ENCODE measurements around the gene ORC5. TPM values are rescaled to one million over a fixed set of nuclear protein-coding genes. Genes with fewer than 3 reads are reported as not detected.
A peak's percentile ranks its signal among the peaks of the same experiment; 100 is the strongest.

Gene ORC5
- total and polyA plus RNA-seq, 2 experiments from 2014 or later, result 23.3 to 24.9 TPM

DNA sequence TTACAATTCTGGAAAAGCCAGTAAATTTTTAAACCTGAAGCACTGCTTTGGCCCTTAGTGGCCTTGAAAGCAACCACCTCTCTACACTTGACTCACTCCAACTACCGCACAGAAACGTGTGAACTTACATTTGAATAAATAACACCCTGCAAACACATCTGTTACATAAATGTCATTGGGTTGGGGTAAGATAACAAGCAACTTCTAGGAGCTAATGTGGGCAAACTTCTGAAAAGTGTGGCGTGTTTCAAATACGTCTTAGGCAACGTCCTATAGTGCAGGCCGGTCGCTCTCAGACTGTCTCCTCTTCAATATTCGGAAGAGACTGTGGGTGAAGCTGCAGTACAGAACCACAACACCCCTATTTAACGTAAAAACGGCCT is 474 bp downstream of the ORC5 start:
- H3K4me2 ChIP-seq (ENCODE audit: unreplicated experiment), result peak overlapping the region; percentile 100
- WGBS, 2 experiments (ENCODE audit: low coverage in 1 of 2, low lambda C conversion rate in 2 of 2, missing lambda C conversion rate in 2 of 2), result 1 to 2% methylated on average over 10 of the region's 10 CpGs
- DNase-seq, result peak; percentile 55

DNA sequence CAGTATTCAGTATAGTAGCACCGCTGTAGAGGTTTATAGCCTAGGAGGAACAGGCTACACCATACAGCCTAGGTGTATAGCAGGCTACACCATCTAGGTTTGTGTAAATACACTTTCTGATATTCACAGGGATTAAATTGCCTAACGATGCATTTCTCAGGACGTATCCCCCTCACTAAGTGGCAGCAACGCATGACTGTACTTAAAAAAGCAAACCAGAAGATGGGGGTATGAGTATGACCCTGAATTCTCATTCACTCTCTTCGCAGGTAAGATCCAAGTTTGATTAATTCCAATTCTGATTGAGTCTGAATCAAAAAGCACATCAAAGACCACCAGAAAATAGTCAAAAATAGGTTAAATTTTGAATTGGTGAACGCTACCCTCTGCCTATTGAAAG is 972 bp downstream of the ORC5 start:
- no peaks in the 10 kb centered on the region for H4K20me1 ChIP-seq (ENCODE audit: insufficient read depth)
- peak overlapping the region; percentile 66 for H3K27ac ChIP-seq
- peak overlapping the region; percentile 99 for H2AFZ ChIP-seq
- H3K4me3 ChIP-seq, result peak overlapping the region; percentile 97
- no peaks in the 10 kb centered on the region for H3F3A ChIP-seq (ENCODE audit: insufficient read depth)
- H3K4me2 ChIP-seq (ENCODE audit: unreplicated experiment), result peak overlapping the region; percentile 100
- H3K4me1 ChIP-seq (ENCODE audit: insufficient read depth), result peaks cover 8% of the 10 kb centered on the region
- peaks cover 5% of the 10 kb centered on the region; the same call in 1 of the 2 replicates for H3K36me3 ChIP-seq (ENCODE audit: low read depth)
- peaks cover 60% of the 10 kb centered on the region for H3K79me2 ChIP-seq (ENCODE audit: insufficient read depth)
- DNase-seq, result peak; percentile 34
- H3K9ac ChIP-seq, result peak overlapping the region; percentile 91
- WGBS, 2 experiments (ENCODE audit: low coverage in 1 of 2, low lambda C conversion rate in 2 of 2, missing lambda C conversion rate in 2 of 2), result 15 to 23% methylated on average over 6 of the region's 6 CpGs
- in situ Hi-C loops (cut with MboI), result no loop called here
- H3K9me2 ChIP-seq (ENCODE audit: insufficient read depth), result no peaks in the 10 kb centered on the region
- TF ChIP-seq EZH2phosphoT487 (IDR thresholded peaks at IDR 0.05; ENCODE audit: insufficient read depth, low read depth) (no peak), EZH2 (IDR thresholded peaks at IDR 0.05; ENCODE audit: insufficient read depth, poor library complexity, severe bottlenecking) (no peak)
- no peaks in the 10 kb centered on the region for H3K27me3 ChIP-seq (replicated peaks; ENCODE audit: insufficient read depth)
- H3K9me3 ChIP-seq (ENCODE audit: low read depth), result no peaks in the 10 kb centered on the region

More for the DNA sequence above, 474 bp downstream of the ORC5 start:
- H3K4me3 ChIP-seq, result peak overlapping the region; percentile 97
- no peaks in the 10 kb centered on the region for H3K9me3 ChIP-seq (ENCODE audit: low read depth)
- peaks cover 55% of the 10 kb centered on the region for H3K79me2 ChIP-seq (ENCODE audit: insufficient read depth)
- H4K20me1 ChIP-seq (ENCODE audit: insufficient read depth), result no peaks in the 10 kb centered on the region
- peaks cover 2% of the 10 kb centered on the region; the same call in 1 of the 2 replicates for H3K36me3 ChIP-seq (ENCODE audit: low read depth)
- H2AFZ ChIP-seq, result peak overlapping the region; percentile 99
- peak overlapping the region; percentile 66 for H3K27ac ChIP-seq
- no peaks in the 10 kb centered on the region for H3K9me2 ChIP-seq (ENCODE audit: insufficient read depth)
- no peaks in the 10 kb centered on the region for H3K27me3 ChIP-seq (replicated peaks; ENCODE audit: insufficient read depth)
- TF ChIP-seq EZH2 (IDR thresholded peaks at IDR 0.05; ENCODE audit: insufficient read depth, poor library complexity, severe bottlenecking) (no peak), EZH2phosphoT487 (IDR thresholded peaks at IDR 0.05; ENCODE audit: insufficient read depth, low read depth) (no peak)
- H3K4me1 ChIP-seq (ENCODE audit: insufficient read depth), result peaks cover 8% of the 10 kb centered on the region
- peak overlapping the region; percentile 91 for H3K9ac ChIP-seq
- H3F3A ChIP-seq (ENCODE audit: insufficient read depth), result no peaks in the 10 kb centered on the region
- in situ Hi-C loops (cut with MboI), result no loop called here

DNA sequence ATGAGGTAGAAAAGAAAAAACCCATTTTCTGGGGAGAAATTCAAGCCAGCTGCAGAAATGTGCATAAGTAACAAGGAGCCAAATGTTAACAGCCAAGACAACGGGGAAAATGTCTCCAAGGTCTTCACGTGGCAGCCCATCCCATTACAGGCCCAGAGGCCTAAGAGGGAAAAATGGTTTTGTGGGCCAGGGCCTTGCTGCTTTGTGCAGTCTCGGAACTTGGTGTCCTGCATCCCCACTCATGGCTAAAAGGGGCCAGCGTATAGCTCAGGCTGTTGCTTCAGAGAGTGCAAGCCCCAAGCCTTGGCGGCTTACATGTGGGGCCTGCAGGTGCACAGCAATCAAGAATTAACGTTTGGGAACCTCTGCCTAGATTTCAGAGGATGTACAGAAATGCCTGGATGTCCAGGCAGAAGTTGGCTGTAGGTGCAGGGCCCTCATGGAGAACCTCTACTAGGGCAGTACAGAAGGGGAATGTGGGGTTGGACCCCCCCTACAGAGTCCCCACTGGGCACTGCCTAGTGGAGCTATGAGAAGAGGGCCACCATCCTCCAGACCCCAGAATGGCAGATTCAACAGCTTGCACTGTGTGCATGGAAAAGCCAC is 9.0 kb downstream of the ORC5 start:
- H3K27me3 ChIP-seq (replicated peaks; ENCODE audit: insufficient read depth), result no peaks in the 10 kb centered on the region
- in situ Hi-C loops (cut with MboI), result no loop called here
- no peak overlapping the region for H3K4me3 ChIP-seq
- WGBS, 2 experiments (ENCODE audit: low coverage in 1 of 2, low lambda C conversion rate in 2 of 2, missing lambda C conversion rate in 2 of 2), result 76 to 85% methylated on average over 6 of the region's 6 CpGs
- H3F3A ChIP-seq (ENCODE audit: insufficient read depth), result no peaks in the 10 kb centered on the region
- H3K36me3 ChIP-seq (ENCODE audit: low read depth), result peaks cover 53% of the 10 kb centered on the region
- TF ChIP-seq EZH2phosphoT487 (IDR thresholded peaks at IDR 0.05; ENCODE audit: insufficient read depth, low read depth) (no peak), EZH2 (IDR thresholded peaks at IDR 0.05; ENCODE audit: insufficient read depth, poor library complexity, severe bottlenecking) (no peak)
- H4K20me1 ChIP-seq (ENCODE audit: insufficient read depth), result no peaks in the 10 kb centered on the region
- H3K4me2 ChIP-seq (ENCODE audit: unreplicated experiment), result no peak overlapping the region
- H3K9me2 ChIP-seq (ENCODE audit: insufficient read depth), result no peaks in the 10 kb centered on the region
- H3K9me3 ChIP-seq (ENCODE audit: low read depth), result no peaks in the 10 kb centered on the region
- H2AFZ ChIP-seq, result no peak overlapping the region
- peaks cover 28% of the 10 kb centered on the region for H3K79me2 ChIP-seq (ENCODE audit: insufficient read depth)
- no peak overlapping the region for H3K9ac ChIP-seq
- H3K27ac ChIP-seq, result no peak overlapping the region
- peaks cover 5% of the 10 kb centered on the region; the same call in 1 of the 2 replicates for H3K4me1 ChIP-seq (ENCODE audit: insufficient read depth)
- DNase-seq, result no peak

DNA sequence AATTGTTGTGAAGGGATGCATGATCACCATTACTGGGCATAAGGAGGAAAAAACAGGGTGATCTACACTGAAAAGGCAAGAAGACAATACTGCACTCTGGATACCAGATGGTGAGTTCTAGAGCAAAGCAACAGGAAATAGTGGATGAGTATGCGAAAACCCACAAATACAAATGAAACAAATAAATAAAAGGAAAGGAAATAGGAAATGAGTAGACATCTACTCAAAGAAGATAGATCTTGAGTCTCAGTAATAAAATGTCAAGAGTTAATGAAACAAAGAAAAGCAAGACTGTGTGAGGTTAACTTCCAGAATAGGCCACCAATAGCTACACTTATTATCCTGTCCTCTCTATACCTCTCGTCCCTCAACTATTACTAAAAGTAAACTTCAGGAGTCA is 11.7 kb downstream of the ORC5 start:
- H3K9me2 ChIP-seq (ENCODE audit: insufficient read depth), result no peaks in the 10 kb centered on the region
- H3F3A ChIP-seq (ENCODE audit: insufficient read depth), result no peaks in the 10 kb centered on the region
- DNase-seq, result no peak
- no peaks in the 10 kb centered on the region for H3K27me3 ChIP-seq (replicated peaks; ENCODE audit: insufficient read depth)
- H3K79me2 ChIP-seq (ENCODE audit: insufficient read depth), result peaks cover 15% of the 10 kb centered on the region
- peaks cover 59% of the 10 kb centered on the region for H3K36me3 ChIP-seq (ENCODE audit: low read depth)
- 92 to 95% methylated on average over 2 of the region's 2 CpGs for WGBS, 2 experiments (ENCODE audit: low coverage in 1 of 2, low lambda C conversion rate in 2 of 2, missing lambda C conversion rate in 2 of 2)
- TF ChIP-seq EZH2phosphoT487 (IDR thresholded peaks at IDR 0.05; ENCODE audit: insufficient read depth, low read depth) (no peak), EZH2 (IDR thresholded peaks at IDR 0.05; ENCODE audit: insufficient read depth, poor library complexity, severe bottlenecking) (no peak)
- peaks cover 5% of the 10 kb centered on the region; the same call in 1 of the 2 replicates for H3K4me1 ChIP-seq (ENCODE audit: insufficient read depth)
- no peaks in the 10 kb centered on the region for H4K20me1 ChIP-seq (ENCODE audit: insufficient read depth)
- no peak overlapping the region for H3K9ac ChIP-seq
- H3K4me3 ChIP-seq, result no peak overlapping the region
- in situ Hi-C loops (cut with MboI), result no loop called here
- no peak overlapping the region for H2AFZ ChIP-seq
- H3K4me2 ChIP-seq (ENCODE audit: unreplicated experiment), result no peak overlapping the region
- no peaks in the 10 kb centered on the region for H3K9me3 ChIP-seq (ENCODE audit: low read depth)
- no peak overlapping the region for H3K27ac ChIP-seq

All from GM23248 (cell line).